GM19395 (cell line): ENCODE results near the gene CAPNS1.
"Not testable (repeated sequence)": the region's sequence is repeated elsewhere in the genome, so short reads cannot be mapped to it uniquely, and the experiment has no call there.

ENCODE experiments used
- ATAC-seq: cut with Tn5 transposase; IDR thresholded peaks from one replicate; pipeline ENCODE4 v1.9.1; 2021; ENCODE audit warnings: mild to moderate bottlenecking, moderate library complexity; ENCODE audit not compliant: unreplicated experiment

Gene CAPNS1

GRCh38 chr19:36149673-36150406, 10.0 kb downstream of the CAPNS1 start:
- no peak for ATAC-seq

- no peak for ATAC-seq
These were observed 10.7 kb downstream of the CAPNS1 start for GRCh38 chr19:36150586-36150985.

GRCh38 chr19:36151144-36152018, 11.5 kb downstream of the CAPNS1 start:
- no peak for ATAC-seq

GRCh38 chr19:36152019-36152351, 12.1 kb downstream of the CAPNS1 start:
- ATAC-seq = no peak

- ATAC-seq = no peak
These were observed 12.7 kb downstream of the CAPNS1 start, which contains the start of gene COX7A1 for GRCh38 chr19:36152352-36153091. TSS of gene COX7A1 (minus strand) at chr19:36152447. CDS start at chr19:36152407, 40 bp downstream.

DNA sequence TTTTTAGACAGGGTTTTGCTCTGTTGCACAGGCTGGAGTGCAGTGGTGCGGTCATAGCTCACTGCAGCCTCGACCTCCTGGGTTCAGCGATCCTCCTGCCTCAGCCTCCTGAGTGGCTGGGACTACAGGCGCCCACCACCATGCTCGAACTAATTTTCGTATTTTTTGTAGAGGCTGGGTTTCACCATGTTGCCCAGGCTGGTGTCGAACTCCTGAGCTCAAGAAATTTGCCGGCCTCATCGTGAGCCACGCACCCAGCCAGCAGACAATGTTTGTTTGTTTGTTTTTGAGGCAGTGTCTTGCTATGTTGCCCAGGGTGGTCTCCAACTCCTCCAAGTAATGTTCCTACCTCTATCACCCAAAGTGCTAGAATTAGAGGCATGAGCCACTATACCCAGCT, 13.3 kb downstream of the CAPNS1 start:
- no peak for ATAC-seq

GRCh38 chr19:36160821-36161596, 21.1 kb downstream of the CAPNS1 start:
- ATAC-seq = no peak

DNA sequence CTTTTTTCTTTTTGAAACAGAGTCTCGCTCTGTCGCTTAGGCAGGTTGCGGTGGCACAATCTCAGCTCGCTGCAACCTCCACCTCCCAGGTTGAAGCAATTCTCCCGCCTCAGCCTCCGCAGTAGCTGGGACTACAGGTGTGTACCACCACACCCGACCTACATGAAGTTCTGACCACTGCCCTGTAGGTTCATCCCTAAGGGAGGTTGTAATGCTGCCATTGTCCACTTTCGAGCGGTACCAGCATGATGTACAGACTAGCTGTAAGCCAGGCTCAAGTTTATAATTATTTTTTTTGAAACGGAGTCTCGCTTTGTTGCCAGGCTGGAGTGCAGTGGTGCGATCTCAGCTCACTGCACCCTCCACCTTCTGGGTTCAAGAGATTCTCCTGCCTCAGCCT, 23.9 kb downstream of the CAPNS1 start:
- ATAC-seq = no peak

- no peak for ATAC-seq
These were observed 29.4 kb downstream of the CAPNS1 start for GRCh38 chr19:36169084-36169760.

DNA sequence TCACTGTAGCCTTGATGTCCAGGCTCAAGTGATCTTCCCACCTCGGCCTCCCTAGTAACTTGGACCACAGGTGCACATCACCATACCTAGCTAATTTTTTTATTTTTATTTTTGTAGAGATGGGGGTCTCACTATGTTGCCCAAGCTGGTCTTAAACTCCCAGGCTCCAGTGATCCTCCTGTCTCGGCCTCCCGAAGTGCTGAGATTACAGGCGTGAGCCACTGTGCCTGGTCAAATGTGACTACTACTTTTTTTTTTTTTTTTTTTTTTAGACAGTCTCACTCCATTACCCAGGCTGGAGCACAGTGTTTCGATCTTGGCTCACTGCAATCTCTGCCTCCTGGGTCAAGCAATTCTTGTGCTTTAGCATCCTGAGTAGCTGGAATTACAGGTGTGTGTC, 33.0 kb downstream of the CAPNS1 start:
- no peak for ATAC-seq

DNA sequence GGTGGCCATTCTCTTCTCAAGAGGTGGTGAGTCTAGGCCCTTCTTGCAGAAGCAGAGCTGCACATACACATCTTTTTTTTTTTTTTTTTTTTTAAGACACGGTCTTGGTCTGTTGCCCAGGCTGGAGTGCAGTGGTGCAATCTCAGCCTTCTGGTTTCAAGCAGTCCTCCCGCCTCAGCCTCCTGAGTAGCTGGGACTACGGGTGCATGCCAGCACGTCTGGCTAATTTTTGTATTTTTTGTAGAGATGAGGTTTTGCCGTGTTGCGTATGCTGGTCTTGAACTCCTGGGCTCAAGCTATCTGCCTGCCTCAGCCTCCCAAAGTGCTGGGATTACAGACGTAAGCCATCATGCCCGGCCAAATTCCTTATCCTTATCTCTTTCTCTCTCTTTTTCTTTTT, 34.0 kb downstream of the CAPNS1 start:
- not testable (repeated sequence) for ATAC-seq

GRCh38 chr19:36179077-36179476, 39.2 kb downstream of the CAPNS1 start:
- not testable (repeated sequence) for ATAC-seq

- no peak for ATAC-seq
These were observed 42.9 kb downstream of the CAPNS1 start for GRCh38 chr19:36182612-36183244.

- no peak for ATAC-seq
These were observed 43.4 kb downstream of the CAPNS1 start for GRCh38 chr19:36183245-36183628.

DNA sequence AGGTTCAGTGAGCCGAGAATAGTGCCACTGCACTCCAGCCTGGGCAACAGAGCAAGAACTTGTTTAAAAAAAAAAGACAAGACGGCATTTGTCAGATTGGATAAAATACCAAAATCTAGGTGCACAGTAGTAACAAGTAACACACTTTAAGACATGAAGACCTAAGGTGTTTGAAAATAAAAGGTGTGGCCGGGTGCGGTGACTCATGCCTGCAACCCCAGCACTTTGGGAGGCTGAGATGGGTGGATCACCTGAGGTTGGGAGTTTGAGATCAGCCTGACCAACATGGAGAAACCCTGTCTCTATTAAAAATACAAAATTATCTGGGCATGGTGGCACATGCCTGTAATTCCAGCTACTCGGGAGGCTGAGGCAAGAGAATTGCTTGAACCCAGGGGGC, 46.9 kb downstream of the CAPNS1 start:
- not testable (repeated sequence) for ATAC-seq

GRCh38 chr19:36196249-36196648, 56.4 kb downstream of the CAPNS1 start:
- ATAC-seq = no peak

GRCh38 chr19:36198119-36198518, 58.3 kb downstream of the CAPNS1 start:
- ATAC-seq = no peak
